Stimulated activated CD4-positive, alpha-beta T cell treated with anti-CD3 and anti-CD28 coated beads, Interleukin-15, amount 100 ng/mL, for 1 hour (primary cell): ENCODE data around the gene PIKFYVE.
"Not testable (repeated sequence)": the region's sequence is repeated elsewhere in the genome, so short reads cannot be mapped to it uniquely, and the experiment has no call there.

Experiments used
- DNase-seq, 2 donors: peaks; one replicate each; pipeline ENCODE4 v3.0.0-alpha.2; 2020; ENCODE audit warnings: low read depth in 1 of 2, low spot score in 1 of 2

Gene PIKFYVE

DNA sequence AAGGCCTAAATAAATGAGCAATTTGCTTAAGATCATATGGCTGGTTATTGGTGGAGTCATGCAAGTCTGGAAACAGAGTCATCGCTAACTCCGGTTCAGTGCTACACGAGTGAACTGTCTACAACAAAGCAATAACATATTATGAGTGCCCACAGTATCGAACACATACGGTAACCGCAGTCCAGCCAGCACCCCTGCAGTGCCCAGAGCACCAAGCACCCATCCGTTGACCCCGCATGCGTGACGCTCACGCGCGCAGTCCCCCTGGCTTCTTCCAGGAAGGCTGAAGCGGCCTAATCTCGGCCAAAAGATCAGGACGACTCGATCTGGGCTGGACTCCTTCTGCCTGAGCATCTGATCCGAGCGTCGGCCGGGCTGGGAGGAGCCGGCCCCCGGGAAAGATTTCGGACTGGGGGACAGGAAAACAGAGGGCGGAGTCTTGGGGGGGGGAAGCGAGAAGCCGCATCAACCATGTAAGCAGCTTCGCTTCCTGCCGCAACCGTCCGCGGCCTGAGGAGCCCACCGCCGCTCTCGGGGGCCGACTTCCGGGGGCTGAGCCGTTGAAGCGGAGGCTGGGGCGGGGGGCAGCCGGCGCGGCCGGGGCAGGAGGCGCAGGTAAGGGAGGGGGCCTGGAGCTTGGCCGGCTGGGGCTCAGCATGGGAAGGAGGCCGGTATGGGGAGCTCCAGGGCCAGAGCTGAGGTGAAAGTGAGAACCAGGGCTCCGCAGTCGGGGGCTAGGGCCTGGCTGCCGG, at the start of gene PIKFYVE:
Gene PIKFYVE, plus strand, starts transcription at position 455 of the 752 bp plus-strand sequence. CDS start 5,265 bp downstream, outside the sequence.
- DNase-seq, result peak; percentile 61 to 69

DNA sequence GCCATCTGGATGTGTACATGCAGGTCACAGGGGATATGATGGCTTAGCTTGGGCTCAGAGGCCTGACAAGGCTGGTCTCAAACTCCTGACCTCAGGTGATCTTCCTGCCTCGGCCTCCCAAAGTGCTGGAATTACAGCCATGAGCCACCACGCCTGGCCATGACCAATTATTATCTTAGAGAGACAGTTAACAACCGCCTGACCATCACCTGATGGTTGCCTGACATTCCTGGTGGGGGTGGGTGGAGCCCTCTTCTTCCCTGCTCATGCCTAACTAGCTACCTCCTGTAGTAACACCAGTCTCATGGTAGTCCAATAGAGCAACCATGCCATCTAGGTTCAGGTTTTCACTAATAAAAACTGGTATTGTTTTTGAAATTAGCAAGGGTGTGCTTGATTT, 44.2 kb upstream of the PIKFYVE start:
- not testable (repeated sequence) for DNase-seq

DNA sequence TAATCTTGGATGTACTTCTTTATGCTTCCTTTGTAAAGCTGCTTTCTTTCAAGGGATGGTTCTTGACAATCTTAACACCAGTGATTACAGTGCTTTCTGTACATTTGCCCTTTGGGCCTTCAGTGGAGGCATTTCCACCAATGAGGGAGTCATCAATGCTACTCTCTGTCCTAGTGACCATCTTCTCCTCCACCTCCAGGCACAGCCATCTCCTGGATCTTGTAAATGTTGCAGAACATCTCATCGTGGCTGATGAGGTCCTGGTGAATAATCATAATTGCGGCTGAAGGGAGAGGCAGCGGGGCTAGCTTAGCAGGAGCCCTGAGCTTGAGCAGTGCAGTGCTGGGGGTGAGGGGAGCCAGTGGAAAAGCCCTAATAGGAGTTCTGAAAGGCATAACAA, 43.7 kb upstream of the PIKFYVE start:
- no peak for DNase-seq

GRCh38 chr2:208224802-208225201, 41.3 kb upstream of the PIKFYVE start:
- DNase-seq, result no peak

GRCh38 chr2:208227581-208228232, 38.3 kb upstream of the PIKFYVE start:
- no peak for DNase-seq

DNA sequence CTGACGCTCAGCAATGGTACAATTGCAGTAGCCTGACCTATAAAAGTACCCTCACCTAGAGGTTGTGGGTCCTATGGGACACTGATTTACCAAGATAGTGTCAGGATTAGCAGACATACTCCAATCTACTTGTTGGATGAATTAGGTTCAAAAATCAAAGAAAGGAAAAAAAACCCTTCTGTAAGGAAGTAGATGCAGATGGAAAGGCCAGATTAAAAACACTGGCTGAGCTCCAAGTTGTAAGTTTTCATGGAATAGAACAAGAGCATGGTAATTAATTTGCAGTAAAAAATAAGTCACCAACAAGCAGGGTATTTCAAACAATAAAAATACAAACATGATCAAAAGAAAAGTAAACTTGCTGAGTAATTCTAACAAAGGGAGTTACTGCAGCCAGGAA, 37.6 kb upstream of the PIKFYVE start:
- no peak for DNase-seq

GRCh38 chr2:208234786-208235185, 31.3 kb upstream of the PIKFYVE start:
- no peak for DNase-seq

- DNase-seq, result no peak
Measured at GRCh38 chr2:208235860-208236259, 30.2 kb upstream of the PIKFYVE start.

- DNase-seq, result no peak
Measured at GRCh38 chr2:208239770-208240493, 26.1 kb upstream of the PIKFYVE start.

DNA sequence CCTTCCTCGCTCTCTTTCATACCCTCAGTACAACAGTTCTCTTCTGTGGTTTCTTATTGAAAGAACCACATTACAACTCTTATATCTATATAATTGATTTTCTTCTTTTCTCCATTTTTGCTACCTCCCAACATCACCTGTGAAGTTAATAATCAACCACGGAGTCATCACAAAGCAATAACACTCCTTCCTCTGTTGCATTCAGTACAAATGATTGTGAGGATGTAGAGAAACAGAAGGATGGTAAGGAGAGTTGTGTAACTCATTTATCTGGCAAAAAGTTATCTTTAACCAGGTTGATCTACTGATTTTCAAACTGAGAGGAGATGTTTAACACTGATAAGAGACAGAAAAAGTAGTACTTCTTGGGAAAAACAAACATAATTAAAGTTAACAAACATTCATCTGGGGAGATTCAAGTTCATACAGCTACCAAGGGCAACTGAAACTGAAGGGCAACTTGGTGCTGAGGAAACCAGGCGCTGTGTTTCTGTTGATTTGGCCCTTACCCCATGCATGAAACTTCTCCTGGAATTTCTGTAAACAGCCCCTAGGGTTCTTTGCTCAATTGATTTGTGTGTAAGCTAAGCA, 25.3 kb upstream of the PIKFYVE start:
- no peak for DNase-seq

DNA sequence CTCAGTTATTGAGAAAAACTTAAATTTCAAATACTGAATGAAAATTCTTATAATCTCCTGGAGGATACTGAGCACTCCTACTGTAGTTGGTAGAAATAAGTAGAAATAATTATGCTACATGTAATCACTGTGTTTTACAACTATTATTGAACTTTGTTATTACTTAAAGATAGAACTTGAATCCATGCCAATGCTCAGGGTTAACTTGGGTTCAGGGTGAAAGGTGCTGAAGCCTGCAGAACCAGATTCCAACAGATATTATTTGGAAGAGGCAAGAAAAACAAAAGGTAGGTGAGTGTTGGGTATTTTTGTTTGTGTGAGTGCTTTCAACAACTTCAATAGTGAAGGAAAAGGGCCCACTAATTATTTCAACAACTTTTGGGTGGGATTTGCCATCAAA, 21.6 kb upstream of the PIKFYVE start:
- no peak for DNase-seq

- no peak for DNase-seq
Measured at GRCh38 chr2:208245746-208246145, 20.3 kb upstream of the PIKFYVE start.

DNA sequence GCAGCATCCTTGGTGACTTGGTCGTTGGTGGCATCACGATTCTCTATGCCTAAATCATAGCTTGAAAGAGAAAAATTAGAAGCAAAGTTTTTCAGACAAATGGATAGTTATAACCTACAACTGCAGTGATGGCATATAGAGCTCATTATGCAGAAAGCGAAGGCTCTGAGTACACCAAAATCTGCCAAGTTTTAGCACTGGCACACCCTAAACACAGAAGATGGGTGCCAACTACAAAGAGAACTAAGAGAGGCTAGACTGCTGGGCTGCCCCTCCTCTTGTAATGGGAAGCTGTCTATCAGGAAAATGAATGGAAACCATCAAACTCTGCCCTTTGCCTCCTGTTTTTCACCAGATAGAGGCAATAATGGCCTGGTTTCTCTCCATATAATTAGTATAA, 17.5 kb upstream of the PIKFYVE start:
- DNase-seq, result no peak

- no peak for DNase-seq
Measured at GRCh38 chr2:208249296-208249695, 16.8 kb upstream of the PIKFYVE start.

DNA sequence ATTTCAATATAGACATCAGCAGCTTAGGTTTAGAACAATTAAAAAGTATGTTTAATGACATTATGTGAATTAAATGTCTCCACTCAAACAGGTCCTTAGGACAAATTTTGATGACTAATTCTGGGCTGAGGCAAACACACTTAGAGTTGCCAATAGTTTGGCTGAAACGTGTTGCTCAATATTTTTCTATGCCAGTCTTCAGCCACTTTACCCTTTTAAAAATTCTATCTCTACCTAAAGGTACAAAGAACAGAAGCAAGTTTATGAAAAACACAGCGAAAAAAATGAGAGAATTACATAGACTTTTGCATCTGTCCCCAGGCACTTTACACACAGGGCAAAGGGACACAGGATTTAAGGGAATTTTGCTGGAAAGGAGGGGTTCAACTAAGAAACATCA, 15.7 kb upstream of the PIKFYVE start:
- no peak for DNase-seq

GRCh38 chr2:208251098-208251497, 15.0 kb upstream of the PIKFYVE start:
- no peak for DNase-seq

DNA sequence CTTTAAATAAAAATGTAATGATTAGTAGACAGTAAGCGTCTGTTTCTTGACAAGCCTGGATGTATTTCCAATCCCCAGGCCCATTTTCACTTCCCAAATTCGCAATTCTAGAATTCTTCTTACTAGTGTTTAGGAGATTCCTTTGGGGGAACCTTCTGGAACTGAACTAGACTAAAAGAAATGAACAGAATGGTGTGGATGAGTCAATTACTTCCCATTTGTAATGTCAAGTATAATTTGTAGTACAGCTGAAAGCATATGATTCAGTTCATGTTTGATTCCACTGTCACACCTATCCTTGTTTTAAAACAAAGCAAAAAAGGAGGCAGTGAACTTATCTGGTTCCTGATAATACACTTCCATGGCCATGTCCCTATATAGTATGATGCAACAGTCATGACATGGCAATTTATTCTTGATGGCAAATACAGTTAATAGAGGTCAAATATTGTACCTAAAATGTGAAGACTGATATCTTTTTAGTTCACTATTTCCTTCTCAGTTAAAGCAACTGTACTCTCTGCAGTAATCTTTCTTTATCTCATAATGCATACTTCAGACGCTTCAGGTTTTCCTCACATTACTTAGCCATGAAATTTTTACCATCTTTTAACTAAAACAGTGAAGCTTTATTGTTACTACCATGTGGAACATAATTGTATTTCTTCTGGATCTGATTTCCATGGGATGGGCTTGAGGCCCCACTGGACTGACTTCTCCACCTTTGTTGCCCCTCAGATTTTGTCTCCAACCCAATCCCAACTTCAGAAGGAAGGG, 13.2 kb upstream of the PIKFYVE start:
- DNase-seq, result no peak

DNA sequence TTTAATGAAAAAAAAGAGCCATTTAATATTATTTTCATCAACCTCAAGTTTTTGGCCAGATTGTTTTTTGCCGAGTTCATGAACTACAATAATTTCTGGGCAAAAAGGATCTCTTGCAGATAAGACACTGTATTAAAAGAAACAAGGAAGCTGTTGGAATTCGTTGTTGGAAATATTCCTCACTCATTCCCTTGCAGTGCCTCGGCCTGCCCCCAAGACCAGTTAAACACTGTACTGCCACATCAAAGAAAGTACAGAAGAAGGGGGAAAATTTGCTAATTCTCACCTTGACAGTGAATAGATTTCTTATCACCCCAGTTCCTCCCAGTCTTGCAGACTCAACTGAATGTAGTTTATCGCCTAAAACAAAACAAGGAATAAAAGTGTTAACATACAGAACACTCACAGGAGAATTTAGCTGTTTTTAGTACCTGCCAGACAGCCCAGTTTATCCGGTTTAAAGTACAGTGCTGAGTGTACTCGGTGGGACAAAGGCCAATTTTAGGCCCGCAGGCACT, 12.4 kb upstream of the PIKFYVE start:
- DNase-seq, result no peak

DNA sequence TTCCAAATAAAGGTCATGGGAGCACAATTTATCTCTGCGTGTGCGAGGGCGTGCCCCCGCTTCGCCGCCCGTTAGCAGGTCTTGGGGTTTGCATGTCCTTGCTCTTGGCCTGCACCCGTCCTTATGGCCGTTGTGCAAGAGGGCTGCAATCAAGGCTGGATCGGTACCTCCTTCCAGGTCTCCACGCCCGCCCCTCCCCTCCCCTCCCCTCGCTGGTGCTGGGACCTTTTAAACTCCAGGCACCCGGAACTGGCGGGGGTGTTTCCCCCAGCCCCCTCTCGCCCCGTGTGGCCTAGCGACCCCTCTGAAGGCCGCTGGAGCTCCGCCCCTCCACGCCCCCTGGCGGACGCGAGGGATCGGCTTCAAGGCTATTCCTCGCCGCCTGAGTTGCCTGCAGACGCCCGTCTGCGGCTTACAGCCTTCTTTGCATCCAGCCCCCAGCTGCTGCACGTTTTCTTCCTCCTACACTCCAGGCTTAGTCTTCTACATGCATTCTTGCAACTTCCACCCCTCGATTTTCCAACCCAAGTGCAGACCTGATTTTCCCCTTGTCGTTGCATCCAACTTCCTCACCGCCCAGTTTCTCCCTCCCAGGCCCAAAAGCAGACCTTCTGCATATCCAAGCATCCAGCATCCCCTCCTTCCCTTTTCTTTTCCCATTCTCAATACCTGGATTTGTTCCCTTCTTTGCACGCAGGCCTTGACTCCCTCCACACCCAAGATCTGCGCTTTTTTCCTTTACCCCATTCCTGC, 11.8 kb upstream of the PIKFYVE start:
- DNase-seq, result peak; percentile 56 to 72
